Measurements from ENCODE around the gene SOX6.

GRCh38 chr11:16186680-16187079, 169.7 kb downstream of the SOX6 start:
- TF ChIP-seq CTCF (IDR thresholded peaks at IDR 0.05) (no peak), EP300 (IDR thresholded peaks at IDR 0.05) (no peak), POLR2A (IDR thresholded peaks at IDR 0.05; ENCODE audit: low read depth) (no peak), POLR2AphosphoS5 (IDR thresholded peaks at IDR 0.05) (no peak)

Data from esophagus muscularis mucosa (tissue), 4 donors.